ENCODE results near the gene CMTM2. TPM values are rescaled to one million over a fixed set of nuclear protein-coding genes. Genes with fewer than 3 reads are reported as not detected.

Gene CMTM2
- total and polyA plus RNA-seq, 9 of the 15 experiments (the other 6 are each of a cell fraction or from before 2014, with no cell fraction given) = not detected

- TF ChIP-seq ARID4B (CRISPR knock-in tag; IDR thresholded peaks at IDR 0.05) (no peak), KDM4B (IDR thresholded peaks at IDR 0.05; ENCODE audit: borderline replicate concordance in 2 of 2, low read depth in 1 of 2) (no peak), ZBTB40 (IDR thresholded peaks at IDR 0.05) (no peak; the same call in none of the 2 replicates), ZBTB40 (CRISPR knock-in tag; IDR thresholded peaks at IDR 0.05) (no peak), SMAD1 (IDR thresholded peaks at IDR 0.05; ENCODE audit: low read depth, low read length, partially characterized antibody) (no peak), ZC3H4 (CRISPR knock-in tag; IDR thresholded peaks at IDR 0.05; ENCODE audit: borderline replicate concordance) (no peak), POLR2A (conservative IDR thresholded peaks at IDR 0.05) (peak; percentile 69), FOXA1 (IDR thresholded peaks at IDR 0.05; ENCODE audit: borderline replicate concordance) (no peak)
- TF ChIP-seq, protein P1, sequence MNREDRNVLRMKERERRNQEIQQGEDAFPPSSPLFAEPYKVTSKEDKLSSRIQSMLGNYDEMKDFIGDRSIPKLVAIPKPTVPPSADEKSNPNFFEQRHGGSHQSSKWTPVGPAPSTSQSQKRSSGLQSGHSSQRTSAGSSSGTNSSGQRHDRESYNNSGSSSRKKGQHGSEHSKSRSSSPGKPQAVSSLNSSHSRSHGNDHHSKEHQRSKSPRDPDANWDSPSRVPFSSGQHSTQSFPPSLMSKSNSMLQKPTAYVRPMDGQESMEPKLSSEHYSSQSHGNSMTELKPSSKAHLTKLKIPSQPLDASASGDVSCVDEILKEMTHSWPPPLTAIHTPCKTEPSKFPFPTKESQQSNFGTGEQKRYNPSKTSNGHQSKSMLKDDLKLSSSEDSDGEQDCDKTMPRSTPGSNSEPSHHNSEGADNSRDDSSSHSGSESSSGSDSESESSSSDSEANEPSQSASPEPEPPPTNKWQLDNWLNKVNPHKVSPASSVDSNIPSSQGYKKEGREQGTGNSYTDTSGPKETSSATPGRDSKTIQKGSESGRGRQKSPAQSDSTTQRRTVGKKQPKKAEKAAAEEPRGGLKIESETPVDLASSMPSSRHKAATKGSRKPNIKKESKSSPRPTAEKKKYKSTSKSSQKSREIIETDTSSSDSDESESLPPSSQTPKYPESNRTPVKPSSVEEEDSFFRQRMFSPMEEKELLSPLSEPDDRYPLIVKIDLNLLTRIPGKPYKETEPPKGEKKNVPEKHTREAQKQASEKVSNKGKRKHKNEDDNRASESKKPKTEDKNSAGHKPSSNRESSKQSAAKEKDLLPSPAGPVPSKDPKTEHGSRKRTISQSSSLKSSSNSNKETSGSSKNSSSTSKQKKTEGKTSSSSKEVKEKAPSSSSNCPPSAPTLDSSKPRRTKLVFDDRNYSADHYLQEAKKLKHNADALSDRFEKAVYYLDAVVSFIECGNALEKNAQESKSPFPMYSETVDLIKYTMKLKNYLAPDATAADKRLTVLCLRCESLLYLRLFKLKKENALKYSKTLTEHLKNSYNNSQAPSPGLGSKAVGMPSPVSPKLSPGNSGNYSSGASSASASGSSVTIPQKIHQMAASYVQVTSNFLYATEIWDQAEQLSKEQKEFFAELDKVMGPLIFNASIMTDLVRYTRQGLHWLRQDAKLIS (CRISPR knock-in tag; IDR thresholded peaks at IDR 0.05) = no peak
Observed at GRCh38 chr16:66603537-66604375, 24.5 kb downstream of the CMTM2 start (continued).

All from K562 (cell line).